SU-DHL-6 (cell line): Measurements from ENCODE around the gene OXNAD1.

ENCODE experiments used
- H2AFZ ChIP-seq: fragments of 200-600 bp; sonication (generic); 2 replicates; pipeline ENCODE4 v1.6.1; 2014; ENCODE audit warnings: low read depth, mild to moderate bottlenecking, moderate library complexity, mixed read lengths, antibody characterized with exemption, low read length; ENCODE audit not compliant: severe bottlenecking
- H3F3A ChIP-seq: fragments of 200-600 bp; shearing (Covaris generic); 2 replicates; pipeline ENCODE4 v1.6.0; 2016; ENCODE audit warnings: antibody characterized with exemption, mild to moderate bottlenecking; ENCODE audit not compliant: insufficient read depth
- H3K27ac ChIP-seq: fragments of 200-600 bp; sonication (generic); 2 replicates; pipeline ENCODE4 v1.5.1; 2016; ENCODE audit warnings: low read depth, mild to moderate bottlenecking, low read length, moderate library complexity, mixed read lengths
- H3K27me3 ChIP-seq: fragments of 200-600 bp; sonication (generic), shearing (Covaris generic); 2 replicates; pipeline ENCODE4 v1.6.0; 2014; ENCODE audit warnings: mild to moderate bottlenecking, low read length
- H3K36me3 ChIP-seq: fragments of 200-600 bp; sonication (generic); 2 replicates; pipeline ENCODE4 v1.6.1; 2014; ENCODE audit warnings: mild to moderate bottlenecking, low read length, mixed read lengths
- H3K4me2 ChIP-seq: fragments of 300-600, 200-600 bp; shearing (Covaris generic), sonication (generic); 2 replicates; pipeline ENCODE4 v1.6.0; 2014; ENCODE audit warnings: low read length, low read depth, mild to moderate bottlenecking; ENCODE audit not compliant: poor library complexity, severe bottlenecking
- H3K4me3 ChIP-seq: fragments of 200-600 bp; sonication (generic); 2 replicates; pipeline ENCODE4 v1.5.1; 2014; ENCODE audit warnings: antibody characterized with exemption, low read length, mild to moderate bottlenecking, mixed read lengths; ENCODE audit not compliant: insufficient read depth, poor library complexity, severe bottlenecking
- H3K79me2 ChIP-seq: fragments of 200-600 bp; sonication (generic); 2 replicates; pipeline ENCODE4 v1.6.1; 2014; ENCODE audit warnings: mild to moderate bottlenecking, low read length, moderate library complexity; ENCODE audit not compliant: insufficient read depth
- H3K9ac ChIP-seq: fragments of 200-600 bp; sonication (generic); 2 replicates; pipeline ENCODE4 v1.7.0; 2014; ENCODE audit warnings: mild to moderate bottlenecking, low read length
- H3K9me2 ChIP-seq: fragments of 200-600 bp; sonication (generic); replicated peaks from 2 replicates; pipeline ENCODE4 v1.6.1; 2014; ENCODE audit warnings: low read length; ENCODE audit not compliant: insufficient read depth
- H3K9me3 ChIP-seq: fragments of 200-600 bp; sonication (generic); 2 replicates; pipeline ENCODE4 v1.6.1; 2014; ENCODE audit warnings: low read length, mixed read lengths; ENCODE audit not compliant: insufficient read depth
- H4K20me1 ChIP-seq: fragments of 200-600 bp; sonication (generic); 2 replicates; pipeline ENCODE4 v1.6.1; 2014; ENCODE audit warnings: low read depth, mild to moderate bottlenecking, antibody characterized with exemption, low read length, moderate library complexity, mixed read lengths
- CTCF ChIP-seq: fragments of 200-600 bp; sonication (generic); IDR thresholded peaks from one replicate; pipeline ENCODE4 v1.5.1; 2017; ENCODE audit warnings: antibody characterized with exemption, mild to moderate bottlenecking, low read length, moderate library complexity; ENCODE audit not compliant: insufficient read depth, poor library complexity, severe bottlenecking
- EZH2phosphoT487 ChIP-seq: fragments of 200-600 bp; sonication (generic), shearing (Covaris generic); conservative IDR thresholded peaks from 2 replicates; pipeline ENCODE4 v1.6.1; 2018; ENCODE audit warnings: mild to moderate bottlenecking, antibody characterized with exemption, low read length, moderate library complexity, mixed read lengths

The OXNAD1 gene

GRCh38 chr3:16316847-16317560 lies 52.0 kb downstream of the OXNAD1 start:
- no peak for TF ChIP-seq EZH2phosphoT487
- no peak for TF ChIP-seq CTCF
- no peaks in the 10 kb centered on the region for H3K27me3 ChIP-seq
- no peak overlapping the region for H3K4me2 ChIP-seq
- no peak overlapping the region for H3K27ac ChIP-seq
- H3K4me3 ChIP-seq: no peak overlapping the region
- no peak overlapping the region for H3K9ac ChIP-seq
- no peaks in the 10 kb centered on the region for H3K9me2 ChIP-seq
- H4K20me1 ChIP-seq: no peaks in the 10 kb centered on the region
- H3F3A ChIP-seq: peaks cover 20% of the 10 kb centered on the region
- no peak overlapping the region for H2AFZ ChIP-seq
- H3K9me3 ChIP-seq: no peaks in the 10 kb centered on the region
- peaks cover 3% of the 10 kb centered on the region; the same call in 1 of the 2 replicates for H3K79me2 ChIP-seq
- peaks cover 41% of the 10 kb centered on the region for H3K36me3 ChIP-seq

- H3K36me3 ChIP-seq: peaks cover 41% of the 10 kb centered on the region
- peaks cover 20% of the 10 kb centered on the region for H3F3A ChIP-seq
- no peaks in the 10 kb centered on the region for H4K20me1 ChIP-seq
- no peak overlapping the region for H3K9ac ChIP-seq
- no peak overlapping the region for H2AFZ ChIP-seq
- H3K9me3 ChIP-seq: no peaks in the 10 kb centered on the region
- no peak for TF ChIP-seq EZH2phosphoT487
- no peak for TF ChIP-seq CTCF
- no peak overlapping the region for H3K4me3 ChIP-seq
- no peak overlapping the region for H3K27ac ChIP-seq
- no peaks in the 10 kb centered on the region for H3K27me3 ChIP-seq
- no peak overlapping the region for H3K4me2 ChIP-seq
- H3K9me2 ChIP-seq: no peaks in the 10 kb centered on the region
- peaks cover 3% of the 10 kb centered on the region; the same call in 1 of the 2 replicates for H3K79me2 ChIP-seq
Observed at GRCh38 chr3:16317561-16317945, 52.5 kb downstream of the OXNAD1 start.

GRCh38 chr3:16318176-16318575 lies 53.2 kb downstream of the OXNAD1 start:
- Histone ChIP-seq H3K36me3 (peaks cover 41% of the 10 kb centered on the region), H3K27ac (no peak overlapping the region)

More at GRCh38 chr3:16318176-16318575, 53.2 kb downstream of the OXNAD1 start:
- Histone ChIP-seq H3K79me2 (peaks cover 3% of the 10 kb centered on the region; the same call in 1 of the 2 replicates), H3K4me3 (no peak overlapping the region), H3F3A (peaks cover 22% of the 10 kb centered on the region), H3K9me3 (no peaks in the 10 kb centered on the region), H4K20me1 (no peaks in the 10 kb centered on the region), H3K9ac (no peak overlapping the region), H3K9me2 (no peaks in the 10 kb centered on the region), H3K27me3 (no peaks in the 10 kb centered on the region), H2AFZ (no peak overlapping the region), H3K4me2 (no peak overlapping the region)
- no peak for TF ChIP-seq CTCF
- TF ChIP-seq EZH2phosphoT487: no peak
